NCI-H510A (cell line): ENCODE measurements around the gene TGFBR3.

Experiments used
- DNase-seq: peaks from one replicate; lab custom pipeline; 2025; lab: John Stamatoyannopoulos, UW

The TGFBR3 gene

DNA sequence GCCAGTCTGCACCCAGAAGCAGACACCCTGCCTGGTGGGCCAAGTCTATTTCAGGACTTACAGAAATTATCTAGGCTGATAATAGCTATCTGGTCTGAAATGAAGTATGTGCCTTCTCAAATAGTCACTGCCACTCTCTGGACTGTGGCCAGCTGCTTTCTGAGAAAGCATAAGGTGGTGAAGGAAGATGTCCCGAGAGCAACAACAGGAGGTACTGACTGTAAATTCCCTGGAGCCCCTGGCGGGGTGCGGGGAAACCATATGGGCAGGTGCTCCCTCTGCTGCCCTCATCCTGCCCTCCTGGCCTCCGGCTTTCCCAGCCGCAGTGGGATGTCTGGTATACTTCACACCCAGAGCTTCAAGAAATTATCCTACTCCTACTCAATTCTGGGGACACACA lies 86.8 kb downstream of the TGFBR3 start:
- DNase-seq: no peak

DNA sequence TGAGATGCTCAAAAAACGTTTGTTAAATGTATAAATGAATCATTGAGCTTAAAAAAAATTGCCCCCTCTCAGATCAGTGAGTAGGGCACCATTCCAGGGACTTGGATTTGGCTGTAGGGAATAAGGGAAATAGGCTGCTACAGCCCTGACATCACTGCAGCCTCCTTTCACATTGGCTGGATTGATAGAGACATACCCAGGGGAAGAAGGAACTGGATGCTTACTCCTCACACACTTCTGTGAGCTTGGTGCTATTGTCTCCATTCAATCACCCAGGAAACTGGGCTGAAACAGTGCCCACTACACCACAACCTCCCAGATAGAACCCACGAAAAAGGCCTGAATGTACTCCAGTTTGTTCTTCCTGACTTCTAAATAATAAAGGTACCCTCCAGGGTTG lies 87.2 kb downstream of the TGFBR3 start:
- no peak for DNase-seq

- no peak for DNase-seq
Observed at GRCh38 chr1:91798241-91798648, 87.7 kb downstream of the TGFBR3 start.

DNA sequence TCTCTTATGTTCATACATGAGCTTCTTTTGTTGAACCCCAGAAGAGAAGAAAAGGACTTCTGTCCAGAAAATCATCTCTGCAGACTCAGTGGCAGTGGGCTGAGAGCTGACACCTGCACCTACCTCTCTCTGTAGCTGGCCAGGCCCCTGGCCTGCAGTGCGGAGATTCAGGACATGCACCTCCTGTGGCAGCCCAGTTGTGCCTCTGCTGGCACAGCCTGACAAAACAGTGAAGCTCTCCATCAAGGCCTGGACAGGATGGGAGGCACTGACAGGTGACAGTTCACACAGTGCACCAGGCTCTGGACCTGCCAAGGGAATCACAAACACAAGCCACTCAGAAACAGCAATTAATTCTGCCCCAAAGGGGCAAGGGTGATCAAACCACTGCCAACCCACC lies 88.8 kb downstream of the TGFBR3 start:
- no peak for DNase-seq

DNA sequence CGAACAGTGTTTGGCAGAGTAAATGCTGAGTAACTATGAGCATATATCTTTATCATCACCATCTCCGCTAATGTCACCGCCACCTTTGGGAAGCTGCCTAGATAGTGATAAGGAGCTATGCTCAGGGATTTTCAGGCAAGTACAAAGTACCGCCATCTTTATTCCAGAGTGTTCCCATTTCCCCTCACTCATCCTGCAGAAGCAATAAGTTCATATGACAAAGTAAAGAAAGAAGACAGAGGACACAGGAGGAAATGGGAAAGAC lies 89.6 kb downstream of the TGFBR3 start:
- no peak for DNase-seq

GRCh38 chr1:91795591-91796389 lies 90.2 kb downstream of the TGFBR3 start:
- no peak for DNase-seq

GRCh38 chr1:91793877-91794276 lies 92.1 kb downstream of the TGFBR3 start:
- no peak for DNase-seq

DNA sequence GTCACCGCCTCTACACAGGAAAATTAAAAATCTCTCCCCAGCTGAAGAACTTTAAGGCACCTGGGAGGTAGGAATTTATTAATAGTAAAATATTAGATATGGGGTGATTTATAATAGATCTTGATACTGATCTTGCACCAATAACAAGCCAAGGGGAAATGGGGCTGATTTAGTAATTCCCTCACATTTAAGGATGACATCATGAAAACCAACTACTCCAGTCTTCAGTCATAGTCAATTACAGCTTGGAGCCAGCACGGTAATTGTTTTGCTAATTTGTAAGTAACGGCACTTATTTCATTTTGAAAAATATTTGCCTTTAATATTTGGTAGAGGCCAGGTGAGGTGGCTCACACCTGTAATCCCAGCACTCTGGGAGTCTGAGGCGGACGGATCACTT lies 92.8 kb downstream of the TGFBR3 start:
- no peak for DNase-seq

DNA sequence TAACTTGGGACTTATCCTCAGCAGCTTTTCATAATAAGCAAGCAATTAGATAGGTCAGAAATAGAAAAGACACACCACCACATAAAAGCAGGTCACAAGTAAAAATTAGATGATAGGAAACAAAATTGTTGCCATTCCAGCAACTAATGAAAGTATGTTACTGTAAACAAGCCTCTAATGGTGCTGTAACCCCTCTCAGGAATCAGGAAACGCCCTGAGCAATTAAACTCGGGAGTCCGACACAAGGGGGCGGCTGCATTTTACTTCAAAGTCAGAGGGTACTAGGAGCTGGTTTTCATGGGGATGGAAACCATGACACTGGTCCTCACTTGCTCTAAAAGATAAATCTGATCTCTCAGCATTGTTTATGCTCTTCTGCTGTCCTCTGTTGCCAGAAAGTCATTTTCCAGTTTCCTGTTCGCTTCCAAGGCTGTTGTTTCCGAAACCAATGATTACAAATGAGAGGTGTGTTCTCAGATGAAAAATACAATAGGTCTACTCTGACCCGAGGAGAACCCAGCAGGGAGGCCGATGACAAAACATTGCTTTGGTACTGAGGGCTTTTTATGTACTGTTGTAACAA lies 93.4 kb downstream of the TGFBR3 start:
- no peak for DNase-seq

DNA sequence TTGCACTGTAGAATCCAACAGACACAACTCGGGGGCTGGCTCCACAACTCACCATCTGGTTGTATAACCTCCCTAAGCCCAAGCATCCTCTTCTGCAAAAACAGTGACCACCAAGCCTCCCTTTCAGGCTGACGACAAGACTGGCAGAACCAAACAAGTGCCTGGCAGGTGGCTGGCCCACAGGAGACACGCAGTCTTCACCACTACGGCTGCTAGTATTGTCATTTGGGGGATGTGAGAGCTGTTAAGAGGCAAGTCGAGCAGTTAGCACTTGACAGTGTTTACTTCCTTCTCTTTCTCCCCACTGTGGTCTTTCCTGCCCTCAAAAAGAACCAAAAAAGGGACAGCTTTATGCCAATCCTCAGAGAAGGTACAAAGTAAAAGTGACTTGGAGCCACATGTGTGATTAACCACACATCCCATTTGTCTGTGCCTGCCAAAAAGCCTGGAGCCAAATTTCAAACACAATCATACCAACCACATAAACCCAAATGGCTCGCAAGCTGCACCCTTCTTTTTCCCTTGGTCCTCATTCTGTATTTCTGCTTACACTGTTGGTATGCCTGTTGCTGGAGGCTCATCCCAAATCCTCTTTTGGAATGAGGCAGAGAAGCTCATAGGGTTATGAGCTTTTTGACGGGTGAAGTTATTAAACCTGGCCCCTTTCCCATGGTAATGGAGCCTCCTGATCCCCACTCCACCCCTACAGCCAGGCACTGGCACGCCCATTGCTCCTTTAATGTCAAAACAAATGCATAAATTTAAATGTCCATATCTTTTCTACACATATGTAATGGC lies 94.1 kb downstream of the TGFBR3 start:
- DNase-seq: no peak

DNA sequence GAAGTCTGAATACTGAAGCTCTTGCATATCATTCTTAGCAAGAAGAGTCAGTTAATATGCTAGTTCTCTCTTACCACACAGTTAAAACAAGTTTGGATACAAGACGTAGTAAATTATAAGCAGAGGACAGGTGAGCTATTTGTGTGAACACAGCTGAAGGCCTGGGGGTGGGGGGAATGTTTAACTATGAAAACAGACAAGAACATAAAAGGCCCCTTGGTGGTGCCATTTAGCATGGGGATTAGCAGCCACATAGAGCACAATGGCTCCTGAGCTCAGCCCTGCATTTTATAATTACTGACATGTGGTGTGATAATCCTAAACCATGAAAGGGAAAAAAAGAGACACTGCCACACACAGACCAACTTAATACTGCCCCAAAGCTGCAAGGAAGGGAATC lies 94.8 kb downstream of the TGFBR3 start:
- peak; percentile 30 for DNase-seq

- no peak for DNase-seq
Observed at GRCh38 chr1:91790392-91790791, 95.6 kb downstream of the TGFBR3 start.

DNA sequence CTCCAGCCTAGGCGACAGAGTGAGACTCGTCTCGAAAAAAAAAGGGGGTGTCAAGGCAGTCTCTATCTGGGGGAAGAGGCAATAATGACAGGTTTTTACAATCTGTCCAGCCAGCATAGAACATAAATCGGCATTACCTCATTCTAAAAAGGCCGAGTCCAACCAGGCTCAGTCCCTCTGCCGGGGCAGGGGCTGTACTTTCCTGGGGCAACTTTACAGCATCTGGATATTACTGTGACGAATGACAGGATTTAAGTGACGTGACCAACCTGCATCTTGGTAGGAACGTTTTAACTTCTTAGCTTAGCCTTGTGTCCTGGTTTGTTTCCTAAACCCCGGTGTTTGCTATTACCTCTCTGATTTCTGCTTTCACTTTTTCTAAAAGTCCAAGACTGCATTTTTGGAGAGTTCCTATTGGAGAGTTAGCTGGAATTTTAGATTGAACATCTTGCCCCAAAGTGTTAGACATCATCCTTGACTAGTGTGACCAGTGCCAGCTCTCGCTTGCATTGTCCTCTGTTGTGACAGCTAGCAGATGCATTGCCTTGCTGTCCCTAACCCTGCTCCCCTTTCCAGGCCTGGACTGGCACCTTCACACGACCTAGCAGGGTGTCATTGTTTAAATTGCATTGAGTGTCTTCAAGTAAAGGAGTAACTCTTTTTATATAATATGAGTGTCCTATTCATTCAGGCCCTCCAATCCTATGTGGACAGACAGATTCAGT lies 96.5 kb downstream of the TGFBR3 start:
- no peak for DNase-seq

GRCh38 chr1:91787919-91788318 lies 98.0 kb downstream of the TGFBR3 start:
- DNase-seq: no peak

- DNase-seq: no peak
Observed at GRCh38 chr1:91784616-91785015, 101.3 kb downstream of the TGFBR3 start.

DNA sequence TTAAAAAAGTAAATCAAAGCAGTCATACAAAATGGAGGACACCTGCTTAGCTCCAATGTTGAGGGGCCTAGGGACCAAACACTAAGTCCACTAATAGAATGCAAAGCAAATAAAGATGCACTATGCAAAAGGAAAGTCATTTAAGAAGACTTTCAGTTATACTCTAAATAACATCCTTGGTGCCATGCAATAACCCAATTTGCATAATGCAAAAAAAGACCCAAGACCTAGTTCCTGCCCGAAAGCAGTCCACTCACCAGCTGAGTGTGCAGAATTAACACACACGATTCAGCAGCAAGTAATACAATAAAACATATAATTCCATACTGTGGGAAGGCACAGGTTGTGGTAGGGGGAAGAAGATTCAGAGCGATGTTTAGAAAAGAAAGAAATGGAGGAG lies 101.8 kb downstream of the TGFBR3 start:
- DNase-seq: no peak

DNA sequence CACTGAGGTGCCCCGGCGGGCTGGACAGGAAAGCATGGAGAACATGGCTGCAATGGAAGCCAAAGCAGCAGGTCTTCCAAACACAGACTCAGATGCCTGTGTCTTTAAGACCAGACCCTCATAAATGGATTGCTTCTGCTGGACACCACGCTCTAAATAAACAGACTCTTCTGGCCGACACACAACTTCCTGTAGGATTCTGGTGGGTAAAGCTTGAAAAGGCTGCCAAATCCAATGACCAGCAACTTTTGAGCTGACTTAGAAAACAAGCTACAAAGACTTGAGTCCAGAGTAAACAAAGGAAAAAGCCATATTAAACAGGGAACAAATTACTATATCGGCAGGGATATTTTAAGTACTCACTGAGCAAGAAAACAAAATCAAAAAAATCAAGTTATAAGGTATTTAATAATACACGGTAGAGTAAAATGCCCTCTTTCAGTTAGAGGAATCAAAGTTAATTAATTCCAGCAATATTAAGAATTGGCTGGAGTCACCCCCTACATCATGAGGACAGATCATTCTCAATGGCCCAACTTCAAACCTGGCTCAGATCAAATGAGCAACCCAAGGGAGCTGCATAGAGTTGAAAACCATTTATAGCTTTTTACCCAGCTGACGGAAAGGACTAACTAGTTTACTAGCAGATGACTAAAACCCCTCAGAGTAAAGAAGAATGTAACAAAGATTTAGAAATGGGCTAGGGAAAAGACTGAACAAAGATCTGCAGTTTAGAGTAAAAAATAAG lies 102.4 kb downstream of the TGFBR3 start:
- no peak for DNase-seq

GRCh38 chr1:91781901-91782622 lies 103.9 kb downstream of the TGFBR3 start:
- no peak for DNase-seq

GRCh38 chr1:91781371-91781825 lies 104.6 kb downstream of the TGFBR3 start:
- DNase-seq: no peak

- peak; percentile 45 for DNase-seq
Observed at GRCh38 chr1:91779548-91780021, 106.4 kb downstream of the TGFBR3 start.

- DNase-seq: no peak
Observed at GRCh38 chr1:91778964-91779363, 107.0 kb downstream of the TGFBR3 start.
